Measurements from ENCODE around the gene TRABD2B.

TRABD2B gene

DNA sequence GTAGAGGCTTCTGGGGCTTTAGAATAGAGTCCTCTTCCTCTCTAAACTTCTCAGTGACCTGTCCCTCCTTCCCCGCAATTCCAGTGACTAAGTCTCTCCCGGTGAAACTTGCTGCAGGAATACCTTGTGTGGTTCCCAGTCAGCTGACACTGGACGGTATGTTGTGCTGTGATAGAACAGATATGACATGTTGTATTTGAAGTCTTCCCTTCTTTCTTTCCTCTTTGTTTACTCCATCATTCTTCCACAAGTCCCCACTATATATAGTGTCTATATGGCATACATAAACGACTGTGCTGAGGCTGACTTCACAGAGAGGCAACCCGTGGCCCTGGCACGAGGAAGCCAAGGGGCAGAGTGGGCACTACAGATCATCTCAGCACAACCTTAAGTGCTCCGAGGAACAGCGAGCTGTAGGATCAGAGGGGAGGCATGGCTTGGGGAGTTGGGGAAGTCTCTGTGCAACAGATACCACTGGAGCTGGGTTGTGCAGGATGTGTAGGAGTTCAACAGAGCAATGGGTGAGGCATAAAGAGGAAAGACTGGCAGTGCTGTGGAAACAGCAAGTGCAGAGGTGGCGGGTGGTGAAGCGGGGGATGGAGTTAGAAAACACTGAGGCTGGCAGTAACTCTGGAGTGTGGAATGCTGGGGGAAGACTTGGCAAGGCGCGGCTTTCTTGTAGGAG lies 237.8 kb downstream of the TRABD2B start:
- H3K9me3 Mint-ChIP-seq: no peaks in the 10 kb centered on the region
- peaks cover 62% of the 10 kb centered on the region for H3K27me3 Mint-ChIP-seq
- ATAC-seq (replicated peaks; ENCODE audit: extremely low read depth, poor library complexity, severe bottlenecking) (no peak), DNase-seq (ENCODE audit: low spot score in 2 of 2) (no peak)
- no peak overlapping the region for H3K4me3 Mint-ChIP-seq
- H3K27ac Mint-ChIP-seq (ENCODE audit: low read depth): no peak overlapping the region
- H3K36me3 Mint-ChIP-seq (ENCODE audit: insufficient read depth): no peaks in the 10 kb centered on the region
- no peaks in the 10 kb centered on the region for H3K4me1 Mint-ChIP-seq

DNA sequence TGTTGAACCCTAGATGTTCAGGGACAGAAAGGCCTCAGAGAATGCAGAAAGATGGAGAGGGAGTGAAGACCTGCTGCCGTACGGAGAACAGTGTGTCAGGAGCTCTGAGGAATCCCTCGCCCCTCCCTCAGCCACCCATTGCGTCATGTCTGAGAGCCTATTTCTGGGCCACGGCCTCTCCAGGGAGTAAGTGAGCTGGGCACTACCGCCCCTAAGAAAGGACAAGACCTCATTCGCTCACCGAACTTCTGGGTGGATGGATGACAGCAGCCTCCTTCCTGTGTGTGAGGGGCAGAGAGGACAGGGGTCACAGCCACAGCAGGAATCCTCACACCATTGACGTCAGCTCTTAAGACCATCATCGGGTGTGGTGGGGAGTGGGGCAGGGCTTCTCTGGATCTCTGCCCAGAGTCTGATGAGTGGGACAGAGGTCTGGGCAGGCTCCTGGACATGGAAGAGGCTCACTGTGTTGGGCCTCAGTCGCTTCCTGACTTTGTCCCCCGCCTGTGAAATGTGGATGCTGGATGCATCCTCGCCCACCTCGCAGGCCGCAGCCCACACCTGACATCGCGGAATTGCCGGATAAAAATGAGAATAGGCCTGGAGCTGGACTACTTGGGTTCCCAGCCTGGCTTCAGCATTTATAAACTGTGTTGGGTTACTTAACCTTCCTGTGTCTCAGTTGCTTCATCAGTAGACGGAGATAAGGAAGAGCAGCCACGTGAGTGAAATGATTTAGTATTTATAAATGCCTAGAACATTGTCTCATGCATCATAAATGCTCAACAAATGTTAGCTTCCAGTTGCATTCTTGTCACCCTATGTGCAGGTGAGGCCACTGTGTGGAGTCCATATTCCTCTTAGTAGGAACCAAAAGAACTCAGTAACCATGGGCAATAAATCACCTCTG lies 238.6 kb downstream of the TRABD2B start:
- Mint-ChIP-seq H3K36me3 (ENCODE audit: insufficient read depth) (no peaks in the 10 kb centered on the region), H3K27ac (ENCODE audit: low read depth) (no peak overlapping the region), H3K4me1 (no peaks in the 10 kb centered on the region), H3K27me3 (peaks cover 64% of the 10 kb centered on the region), H3K4me3 (no peak overlapping the region), H3K9me3 (no peaks in the 10 kb centered on the region)
- no peak for ATAC-seq (replicated peaks; ENCODE audit: extremely low read depth, poor library complexity, severe bottlenecking)
- DNase-seq (ENCODE audit: low spot score in 2 of 2): no peak

DNA sequence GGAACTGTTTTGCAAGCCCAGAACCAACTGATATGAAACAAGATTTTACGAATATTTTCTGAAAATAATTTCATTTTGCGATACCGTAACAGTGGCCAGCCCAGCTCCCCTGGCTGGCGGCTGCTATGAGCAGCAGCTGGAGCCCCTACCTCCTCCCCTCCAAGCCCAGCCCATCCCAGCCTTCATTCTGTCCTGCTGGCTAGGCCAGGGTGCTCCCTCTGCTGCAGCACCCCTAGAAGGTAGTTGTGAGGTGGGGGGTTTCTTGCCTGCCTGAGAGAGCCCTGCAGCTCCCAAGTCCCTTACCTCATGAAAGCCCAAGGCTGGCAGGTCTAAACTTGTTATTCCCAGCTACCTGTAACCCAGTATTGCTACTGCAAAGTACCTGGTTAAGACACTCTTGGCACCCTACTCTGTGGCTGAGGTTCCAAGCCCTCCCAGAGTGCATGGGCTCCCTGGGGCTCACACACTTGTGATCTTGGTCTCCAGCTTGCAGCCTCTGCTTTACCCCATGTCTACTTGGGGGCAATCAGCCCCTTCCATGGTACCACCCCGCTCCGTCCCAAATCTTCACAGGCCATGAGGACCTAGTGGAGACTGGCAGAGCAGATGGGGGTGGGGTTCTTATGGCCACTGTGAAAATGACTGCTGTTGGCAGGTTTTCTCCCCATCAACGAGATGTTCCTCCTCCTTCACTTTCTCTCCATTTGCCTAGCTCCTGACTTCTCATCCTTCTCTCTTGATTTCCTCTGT lies 239.8 kb downstream of the TRABD2B start:
- no peak overlapping the region for H3K27ac Mint-ChIP-seq (ENCODE audit: low read depth)

DNA sequence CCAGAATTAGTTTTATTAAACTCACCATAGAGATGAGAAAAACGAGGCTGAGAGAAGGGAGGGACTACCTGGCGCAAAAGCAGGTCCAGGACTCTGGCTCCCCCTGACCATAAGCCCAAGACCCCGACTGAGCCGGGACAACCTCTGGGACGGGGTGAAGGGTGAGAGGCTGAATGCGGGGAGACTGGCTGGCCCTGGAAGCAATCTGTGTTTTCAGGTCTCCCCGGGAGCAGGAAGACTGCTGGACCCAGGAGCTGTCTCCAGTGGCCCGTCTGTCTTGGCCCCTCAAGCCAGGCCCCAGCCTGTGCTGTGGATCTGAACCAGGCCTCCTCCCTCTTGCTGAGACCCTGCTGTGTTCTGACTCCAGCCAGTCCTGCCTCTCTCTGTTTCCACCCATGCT lies 240.8 kb downstream of the TRABD2B start:
- Mint-ChIP-seq H3K27ac (ENCODE audit: low read depth) (no peak overlapping the region), H3K4me3 (no peak overlapping the region), H3K27me3 (peaks cover 54% of the 10 kb centered on the region), H3K4me1 (no peaks in the 10 kb centered on the region), H3K36me3 (ENCODE audit: insufficient read depth) (no peaks in the 10 kb centered on the region), H3K9me3 (no peaks in the 10 kb centered on the region)
- DNase-seq (ENCODE audit: low spot score in 2 of 2) (no peak), ATAC-seq (replicated peaks; ENCODE audit: extremely low read depth, poor library complexity, severe bottlenecking) (no peak)

More for the DNA sequence above, 239.8 kb downstream of the TRABD2B start:
- no peak overlapping the region for H3K4me3 Mint-ChIP-seq
- H3K27me3 Mint-ChIP-seq: peaks cover 63% of the 10 kb centered on the region
- H3K36me3 Mint-ChIP-seq (ENCODE audit: insufficient read depth): no peaks in the 10 kb centered on the region
- no peaks in the 10 kb centered on the region for H3K9me3 Mint-ChIP-seq
- DNase-seq (ENCODE audit: low spot score in 2 of 2): no peak
- no peak for ATAC-seq (replicated peaks; ENCODE audit: extremely low read depth, poor library complexity, severe bottlenecking)
- H3K4me1 Mint-ChIP-seq: no peaks in the 10 kb centered on the region

DNA sequence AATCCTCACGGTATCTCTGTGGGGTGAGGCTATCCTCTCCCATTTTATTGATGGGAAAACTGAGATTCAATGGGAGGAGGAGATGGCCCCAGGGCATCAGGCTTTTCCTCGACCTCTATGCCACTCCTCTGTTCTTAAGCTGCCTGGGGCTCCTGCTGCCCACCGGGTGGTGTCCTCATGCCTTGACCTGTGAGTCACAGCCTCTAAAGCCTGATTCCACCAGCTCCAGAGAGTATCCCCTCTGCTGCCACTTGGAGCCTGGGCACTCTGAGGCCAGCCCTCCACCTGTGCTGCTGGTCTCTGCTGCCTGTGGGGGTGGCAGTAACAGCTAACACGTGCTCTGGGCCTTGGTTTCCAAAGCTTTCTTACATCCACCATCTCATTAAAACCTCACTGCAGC lies 241.2 kb downstream of the TRABD2B start:
- H3K4me1 Mint-ChIP-seq: no peaks in the 10 kb centered on the region
- H3K36me3 Mint-ChIP-seq (ENCODE audit: insufficient read depth): no peaks in the 10 kb centered on the region
- DNase-seq (ENCODE audit: low spot score in 2 of 2) (no peak), ATAC-seq (replicated peaks; ENCODE audit: extremely low read depth, poor library complexity, severe bottlenecking) (no peak)
- H3K4me3 Mint-ChIP-seq: no peak overlapping the region
- H3K9me3 Mint-ChIP-seq: no peaks in the 10 kb centered on the region
- H3K27me3 Mint-ChIP-seq: peaks cover 54% of the 10 kb centered on the region
- H3K27ac Mint-ChIP-seq (ENCODE audit: low read depth): no peak overlapping the region

DNA sequence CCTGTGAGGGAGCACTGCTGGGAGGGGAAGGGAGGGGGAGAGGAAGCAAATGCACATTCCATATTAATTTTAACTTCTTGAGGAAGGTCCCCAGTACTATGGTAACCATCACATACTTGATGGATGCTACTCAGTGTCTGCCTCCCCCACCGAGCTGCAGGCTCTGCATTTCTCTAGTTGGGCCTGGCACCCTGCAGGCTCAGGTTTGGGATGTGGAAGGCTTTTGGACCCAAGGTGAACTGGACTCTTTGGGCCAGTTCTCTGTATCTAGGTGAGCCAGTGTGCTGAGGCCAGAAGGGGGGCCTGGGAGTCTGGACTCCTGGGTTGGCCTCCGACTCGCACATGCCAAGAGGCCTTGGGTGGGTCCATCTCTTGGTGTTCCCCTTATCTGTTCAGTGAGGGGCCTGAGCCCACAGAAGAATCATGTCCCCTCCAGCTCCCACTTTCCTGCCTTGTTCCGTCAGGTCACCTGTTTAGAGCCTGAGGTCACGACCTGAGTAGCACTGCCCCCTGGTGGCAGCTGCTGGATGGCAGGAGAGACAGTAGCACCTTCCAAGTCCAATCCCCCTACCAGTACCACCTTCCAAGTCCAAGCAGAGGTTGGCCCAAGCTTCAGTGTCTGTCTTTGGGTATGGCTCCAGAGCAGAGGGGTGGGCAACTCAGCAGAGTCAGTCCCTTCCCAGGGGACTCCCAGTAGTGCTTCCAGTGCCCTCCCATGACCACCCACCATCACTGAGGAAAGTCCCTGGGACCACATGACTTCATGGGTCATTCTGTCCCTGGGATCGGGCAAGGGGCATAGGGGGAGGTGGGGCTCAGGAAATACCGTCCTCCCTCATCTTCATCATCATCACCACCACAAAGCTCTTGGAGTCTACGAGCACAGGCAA lies 241.8 kb downstream of the TRABD2B start:
- H3K27me3 Mint-ChIP-seq: peaks cover 59% of the 10 kb centered on the region
- H3K9me3 Mint-ChIP-seq: no peaks in the 10 kb centered on the region
- no peaks in the 10 kb centered on the region for H3K4me1 Mint-ChIP-seq
- H3K27ac Mint-ChIP-seq (ENCODE audit: low read depth): no peak overlapping the region
- DNase-seq (ENCODE audit: low spot score in 2 of 2) (peak in 1 of 2 donors; percentile 22), ATAC-seq (replicated peaks; ENCODE audit: extremely low read depth, poor library complexity, severe bottlenecking) (no peak)
- H3K4me3 Mint-ChIP-seq: no peak overlapping the region
- no peaks in the 10 kb centered on the region for H3K36me3 Mint-ChIP-seq (ENCODE audit: insufficient read depth)

DNA sequence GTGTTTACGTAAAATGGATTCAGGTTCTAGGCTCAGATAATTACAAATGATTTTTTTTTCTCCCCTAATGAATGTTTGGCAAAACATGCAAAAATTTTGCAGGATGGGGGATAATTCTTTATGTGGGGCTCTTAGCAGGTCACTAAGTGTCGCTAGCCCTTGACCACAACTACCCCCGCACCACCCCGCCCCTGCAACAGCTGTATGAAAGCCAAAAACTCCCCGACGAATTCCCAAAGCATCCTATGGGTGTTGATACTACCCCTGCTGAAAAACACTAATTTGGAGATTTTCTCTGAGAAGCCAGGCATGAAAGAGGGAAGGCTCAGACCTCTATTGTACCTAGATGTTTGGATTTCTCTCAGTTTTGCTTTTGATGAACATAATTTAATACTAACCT lies 243.0 kb downstream of the TRABD2B start:
- Mint-ChIP-seq H3K27me3 (peaks cover 56% of the 10 kb centered on the region), H3K4me1 (no peaks in the 10 kb centered on the region)

DNA sequence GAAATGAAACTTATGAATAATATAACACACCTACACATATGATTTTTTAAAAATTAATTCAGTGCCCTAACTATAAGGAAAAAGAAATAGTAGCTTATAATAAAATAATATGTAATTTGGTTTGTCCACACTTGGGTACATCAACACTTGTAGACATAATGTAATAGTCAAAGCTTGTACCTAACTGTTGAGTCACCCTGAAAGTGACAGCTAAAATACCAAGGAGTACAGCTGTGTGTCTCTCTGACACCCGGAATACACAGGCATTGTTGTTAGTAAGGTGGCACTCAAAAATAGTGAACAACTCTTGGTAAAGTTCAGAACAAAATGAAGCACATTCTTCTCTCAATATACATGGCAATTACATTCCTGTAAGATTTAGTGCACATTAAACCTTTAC lies 243.4 kb downstream of the TRABD2B start:
- Mint-ChIP-seq H3K27ac (ENCODE audit: low read depth) (no peak overlapping the region), H3K9me3 (no peaks in the 10 kb centered on the region), H3K27me3 (peaks cover 52% of the 10 kb centered on the region), H3K4me3 (no peak overlapping the region), H3K4me1 (no peaks in the 10 kb centered on the region), H3K36me3 (ENCODE audit: insufficient read depth) (no peaks in the 10 kb centered on the region)
- ATAC-seq (replicated peaks; ENCODE audit: extremely low read depth, poor library complexity, severe bottlenecking) (no peak), DNase-seq (ENCODE audit: low spot score in 2 of 2) (no peak)

More for the DNA sequence above, 243.0 kb downstream of the TRABD2B start:
- Mint-ChIP-seq H3K27ac (ENCODE audit: low read depth) (no peak overlapping the region), H3K9me3 (no peaks in the 10 kb centered on the region), H3K4me3 (no peak overlapping the region), H3K36me3 (ENCODE audit: insufficient read depth) (no peaks in the 10 kb centered on the region)
- DNase-seq (ENCODE audit: low spot score in 2 of 2) (no peak), ATAC-seq (replicated peaks; ENCODE audit: extremely low read depth, poor library complexity, severe bottlenecking) (no peak)

DNA sequence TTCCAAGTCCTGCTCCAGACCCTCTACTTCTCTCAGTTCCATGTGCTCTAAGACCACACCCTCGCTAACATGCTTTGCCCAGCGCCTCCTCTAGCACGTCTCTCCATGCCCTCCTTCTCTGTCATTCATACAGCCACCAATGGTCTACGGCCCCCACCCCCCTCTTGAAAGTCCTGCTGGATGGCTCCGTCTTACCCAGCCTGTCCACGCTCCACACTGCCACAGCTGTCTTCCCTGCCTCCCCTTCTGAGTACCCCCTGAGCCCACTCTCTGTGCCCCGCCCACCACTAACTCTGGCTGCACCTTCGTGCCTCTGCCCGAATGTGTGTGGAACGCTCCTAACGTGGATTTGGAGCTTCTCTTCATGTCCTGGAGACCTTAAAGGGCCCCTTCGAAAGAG lies 244.6 kb downstream of the TRABD2B start:
- no peaks in the 10 kb centered on the region for H3K4me1 Mint-ChIP-seq

DNA sequence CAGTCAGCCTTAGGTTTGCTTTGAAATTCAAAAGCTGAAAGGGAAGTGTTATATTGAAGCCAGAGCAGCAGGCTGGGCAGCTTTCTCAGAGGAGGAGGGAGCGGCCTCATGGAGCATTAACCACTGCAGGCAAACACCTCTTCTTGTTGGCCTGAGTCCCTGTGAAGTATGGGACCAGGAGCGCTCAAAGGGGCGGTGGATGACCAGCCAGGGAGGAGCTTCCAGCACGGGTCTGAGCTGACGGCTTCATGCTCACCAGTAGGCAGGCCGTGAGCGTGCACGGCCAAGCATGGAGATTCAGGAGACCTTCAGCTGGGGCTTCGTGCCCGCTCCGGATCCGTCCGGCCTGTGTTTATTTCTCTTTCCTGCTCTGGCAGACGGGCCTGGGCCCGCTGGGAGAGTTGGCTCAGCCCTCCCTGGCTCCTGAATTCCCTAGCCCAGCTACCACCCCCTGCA lies 245.2 kb downstream of the TRABD2B start:
- no peak overlapping the region for H3K27ac Mint-ChIP-seq (ENCODE audit: low read depth)
- H3K27me3 Mint-ChIP-seq: peaks cover 37% of the 10 kb centered on the region
- DNase-seq (ENCODE audit: low spot score in 2 of 2) (no peak), ATAC-seq (replicated peaks; ENCODE audit: extremely low read depth, poor library complexity, severe bottlenecking) (no peak)
- H3K36me3 Mint-ChIP-seq (ENCODE audit: insufficient read depth): no peaks in the 10 kb centered on the region
- H3K4me3 Mint-ChIP-seq: no peak overlapping the region
- H3K4me1 Mint-ChIP-seq: no peaks in the 10 kb centered on the region
- H3K9me3 Mint-ChIP-seq: no peaks in the 10 kb centered on the region

More for the DNA sequence above, 244.6 kb downstream of the TRABD2B start:
- DNase-seq (ENCODE audit: low spot score in 2 of 2) (no peak), ATAC-seq (replicated peaks; ENCODE audit: extremely low read depth, poor library complexity, severe bottlenecking) (no peak)
- peaks cover 43% of the 10 kb centered on the region for H3K27me3 Mint-ChIP-seq
- no peaks in the 10 kb centered on the region for H3K36me3 Mint-ChIP-seq (ENCODE audit: insufficient read depth)
- H3K9me3 Mint-ChIP-seq: no peaks in the 10 kb centered on the region
- H3K27ac Mint-ChIP-seq (ENCODE audit: low read depth): no peak overlapping the region
- no peak overlapping the region for H3K4me3 Mint-ChIP-seq

DNA sequence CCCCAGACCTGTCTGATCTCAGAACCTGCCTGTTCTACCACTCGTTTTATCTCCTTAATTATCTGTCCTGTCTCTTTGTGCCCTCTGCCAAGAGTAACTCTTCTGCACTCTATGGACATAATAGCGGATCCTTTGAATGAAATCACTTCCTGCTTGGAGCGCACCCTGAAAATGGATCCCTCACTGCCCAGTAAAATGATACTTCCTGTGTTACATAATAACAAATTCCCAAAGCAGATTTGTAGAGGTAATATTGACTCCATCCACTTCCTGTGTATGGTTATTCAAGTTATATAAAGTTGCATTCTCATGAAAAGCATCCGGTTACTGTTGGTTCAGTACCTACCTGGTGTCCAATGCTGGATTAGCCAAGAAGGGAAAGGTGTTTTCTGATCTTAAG lies 246.0 kb downstream of the TRABD2B start:
- no peaks in the 10 kb centered on the region for H3K36me3 Mint-ChIP-seq (ENCODE audit: insufficient read depth)
- DNase-seq (ENCODE audit: low spot score in 2 of 2): no peak

More for the DNA sequence above, 246.0 kb downstream of the TRABD2B start:
- peaks cover 29% of the 10 kb centered on the region for H3K27me3 Mint-ChIP-seq
- no peaks in the 10 kb centered on the region for H3K9me3 Mint-ChIP-seq
- H3K4me1 Mint-ChIP-seq: no peaks in the 10 kb centered on the region
- no peak overlapping the region for H3K27ac Mint-ChIP-seq (ENCODE audit: low read depth)
- ATAC-seq (replicated peaks; ENCODE audit: extremely low read depth, poor library complexity, severe bottlenecking): no peak
- no peak overlapping the region for H3K4me3 Mint-ChIP-seq
